ENCODE measurements around the gene KIAA0586. TPM values are rescaled to one million over a fixed set of nuclear protein-coding genes. Genes with fewer than 3 reads are reported as not detected.

Gene KIAA0586
- total and polyA plus RNA-seq, 8 donors: 1.7 to 39.1 (median 13.9) TPM

- Histone ChIP-seq H3K27ac (peak overlapping the region in 1 of 5 donors; percentile 33), H3K4me1 (peaks cover 0 to 23% (median 10%) of the 10 kb centered on the region in 4 donors), H3K9me3 (peaks cover 0 to 9% (median 4%) of the 10 kb centered on the region in 4 donors), H3K27me3 (no peaks in the 10 kb centered on the region), H3K4me3 (no peak overlapping the region), H3K36me3 (no peaks in the 10 kb centered on the region)
- 64 to 76% (median 69%) methylated on average over 5 of the region's 5 CpGs for WGBS, 5 donors
- intact Hi-C loops (cut with DNase I; ENCODE audit: low total_unique reads): no loop called here
- no peak for TF ChIP-seq EP300 (IDR thresholded peaks at IDR 0.05)
- TF ChIP-seq CTCF (IDR thresholded peaks at IDR 0.05): no peak
- no peak for TF ChIP-seq POLR2A (IDR thresholded peaks at IDR 0.05)
- TF ChIP-seq POLR2AphosphoS5 (IDR thresholded peaks at IDR 0.05): no peak
- DNase-seq: peak in 1 of 2 donors; percentile 77
Observed at GRCh38 chr14:58533446-58533845, 105.9 kb downstream of the KIAA0586 start.

- Histone ChIP-seq H3K4me1 (peaks cover 0 to 23% (median 10%) of the 10 kb centered on the region in 4 donors), H3K27me3 (no peaks in the 10 kb centered on the region), H3K36me3 (no peaks in the 10 kb centered on the region), H3K4me3 (no peak overlapping the region), H3K9me3 (no peaks in the 10 kb centered on the region), H3K27ac (no peak overlapping the region)
- no peak for TF ChIP-seq CTCF (IDR thresholded peaks at IDR 0.05)
- no peak for TF ChIP-seq EP300 (IDR thresholded peaks at IDR 0.05)
- TF ChIP-seq POLR2AphosphoS5 (IDR thresholded peaks at IDR 0.05): no peak
- no peak for TF ChIP-seq POLR2A (IDR thresholded peaks at IDR 0.05)
- intact Hi-C loops (cut with DNase I; ENCODE audit: low total_unique reads): no loop called here
- WGBS, 5 donors: 27 to 50% (median 48%) methylated on average over 1 of the region's 1 CpG
- DNase-seq: peak in 1 of 2 donors; percentile 7
Observed at GRCh38 chr14:58535044-58535443, 107.5 kb downstream of the KIAA0586 start.

GRCh38 chr14:58537004-58537403, 109.5 kb downstream of the KIAA0586 start:
- intact Hi-C loops (cut with DNase I; ENCODE audit: low total_unique reads): no loop called here
- Histone ChIP-seq H3K36me3 (no peaks in the 10 kb centered on the region), H3K4me3 (no peak overlapping the region), H3K9me3 (no peaks in the 10 kb centered on the region), H3K27me3 (no peaks in the 10 kb centered on the region), H3K27ac (no peak overlapping the region), H3K4me1 (peaks cover 0 to 23% (median 10%) of the 10 kb centered on the region in 4 donors)
- TF ChIP-seq POLR2A (IDR thresholded peaks at IDR 0.05) (no peak), CTCF (IDR thresholded peaks at IDR 0.05) (no peak), POLR2AphosphoS5 (IDR thresholded peaks at IDR 0.05) (no peak), EP300 (IDR thresholded peaks at IDR 0.05) (no peak)
- 30 to 64% (median 54%) methylated on average over 3 of the region's 3 CpGs for WGBS, 5 donors
- peak in 1 of 2 donors; percentile 24 for DNase-seq

- Histone ChIP-seq H3K9me3 (no peaks in the 10 kb centered on the region), H3K36me3 (peaks cover 0 to 17% (median 5%) of the 10 kb centered on the region in 4 donors), H3K4me1 (no peaks in the 10 kb centered on the region), H3K27ac (no peak overlapping the region), H3K27me3 (no peaks in the 10 kb centered on the region), H3K4me3 (no peak overlapping the region)
- peak in 1 of 2 donors; percentile 21 for DNase-seq
- no peak for TF ChIP-seq POLR2A (IDR thresholded peaks at IDR 0.05)
- WGBS, 5 donors: 86 to 91% (median 88%) methylated on average over 1 of the region's 1 CpG
- intact Hi-C loops (cut with DNase I; ENCODE audit: low total_unique reads): no loop called here
Observed at GRCh38 chr14:58540749-58541632, 113.5 kb downstream of the KIAA0586 start.

- intact Hi-C loops (cut with DNase I; ENCODE audit: low total_unique reads): no loop called here
- TF ChIP-seq CTCF (IDR thresholded peaks at IDR 0.05): no peak
- no peak for TF ChIP-seq EP300 (IDR thresholded peaks at IDR 0.05)
- TF ChIP-seq POLR2AphosphoS5 (IDR thresholded peaks at IDR 0.05): no peak
- TF ChIP-seq POLR2A (IDR thresholded peaks at IDR 0.05): no peak
- peaks cover 0 to 17% (median 5%) of the 10 kb centered on the region in 4 donors for H3K36me3 ChIP-seq
- H3K27me3 ChIP-seq: no peaks in the 10 kb centered on the region
- no peak for DNase-seq
- H3K4me3 ChIP-seq: no peak overlapping the region
- WGBS, 5 donors: 77 to 88% (median 86%) methylated on average over 2 of the region's 2 CpGs
- H3K9me3 ChIP-seq: no peaks in the 10 kb centered on the region
- H3K27ac ChIP-seq: no peak overlapping the region
- no peaks in the 10 kb centered on the region for H3K4me1 ChIP-seq
Observed at GRCh38 chr14:58541633-58542022, 114.1 kb downstream of the KIAA0586 start.
